ENCODE results near the gene DIPK1A. TPM values are rescaled to one million over a fixed set of nuclear protein-coding genes. Genes with fewer than 3 reads are reported as not detected.

Gene DIPK1A
- total RNA-seq, 1 donor from 2014 or later: 15.2 TPM

GRCh38 chr1:92956254-92957029 is 4.8 kb downstream of the DIPK1A start:
- intact Hi-C loops (cut with micrococcal nuclease): no loop called here

- intact Hi-C loops (cut with micrococcal nuclease): loop anchor here (1.0 to 5.0 kb wide), 3 partner anchors 8 to 51 kb away; partner anchors contain the start of gene DIPK1A
Observed at GRCh38 chr1:92953491-92953890, 7.8 kb downstream of the DIPK1A start.

GRCh38 chr1:92952714-92953113 is 8.5 kb downstream of the DIPK1A start:
- intact Hi-C loops (cut with micrococcal nuclease): loop anchor here (1.0 to 5.0 kb wide), 3 partner anchors 9 to 50 kb away; partner anchors contain the start of gene DIPK1A

GRCh38 chr1:92951141-92951582 is 10.1 kb downstream of the DIPK1A start:
- intact Hi-C loops (cut with micrococcal nuclease): loop anchor here (5.0 kb wide), 1 partner anchor 49 kb away; no protein-coding TSS in a partner anchor

- intact Hi-C loops (cut with micrococcal nuclease): loop anchor here (5.0 kb wide), 1 partner anchor 48 kb away; no protein-coding TSS in a partner anchor
Observed at GRCh38 chr1:92949937-92950817, 11.1 kb downstream of the DIPK1A start.

- intact Hi-C loops (cut with micrococcal nuclease): no loop called here
Observed at GRCh38 chr1:92948071-92948470, 13.2 kb downstream of the DIPK1A start.

GRCh38 chr1:92945748-92946270 is 15.5 kb downstream of the DIPK1A start:
- intact Hi-C loops (cut with micrococcal nuclease): no loop called here

GRCh38 chr1:92944901-92945747 is 16.1 kb downstream of the DIPK1A start:
- intact Hi-C loops (cut with micrococcal nuclease): no loop called here

- intact Hi-C loops (cut with micrococcal nuclease): no loop called here
Observed at GRCh38 chr1:92943502-92943847, 17.8 kb downstream of the DIPK1A start.

- intact Hi-C loops (cut with micrococcal nuclease): no loop called here
Observed at GRCh38 chr1:92940541-92940940, 20.7 kb downstream of the DIPK1A start.

- intact Hi-C loops (cut with micrococcal nuclease): no loop called here
Observed at GRCh38 chr1:92937731-92938130, 23.5 kb downstream of the DIPK1A start.

GRCh38 chr1:92936865-92937264 is 24.4 kb downstream of the DIPK1A start:
- intact Hi-C loops (cut with micrococcal nuclease): no loop called here

GRCh38 chr1:92934395-92935378 is 26.6 kb downstream of the DIPK1A start:
- intact Hi-C loops (cut with micrococcal nuclease): no loop called here

- intact Hi-C loops (cut with micrococcal nuclease): no loop called here
Observed at GRCh38 chr1:92933459-92933858, 27.8 kb downstream of the DIPK1A start.

GRCh38 chr1:92931691-92932090 is 29.6 kb downstream of the DIPK1A start:
- intact Hi-C loops (cut with micrococcal nuclease): no loop called here

- intact Hi-C loops (cut with micrococcal nuclease): no loop called here
Observed at GRCh38 chr1:92929461-92929860, 31.8 kb downstream of the DIPK1A start.

GRCh38 chr1:92927870-92928269 is 33.4 kb downstream of the DIPK1A start:
- intact Hi-C loops (cut with micrococcal nuclease): no loop called here

GRCh38 chr1:92926873-92927272 is 34.4 kb downstream of the DIPK1A start:
- intact Hi-C loops (cut with micrococcal nuclease): no loop called here

- intact Hi-C loops (cut with micrococcal nuclease): no loop called here
Observed at GRCh38 chr1:92924501-92924900, 36.8 kb downstream of the DIPK1A start.

GRCh38 chr1:92923664-92924063 is 37.6 kb downstream of the DIPK1A start:
- intact Hi-C loops (cut with micrococcal nuclease): no loop called here
